ENCODE results near the gene CLTB. TPM values are rescaled to one million over a fixed set of nuclear protein-coding genes. Genes with fewer than 3 reads are reported as not detected.
"Not testable (repeated sequence)": the region's sequence is repeated elsewhere in the genome, so short reads cannot be mapped to it uniquely, and the experiment has no call there.

Gene CLTB
- total RNA-seq = 71.3 TPM

GRCh38 chr5:176415952-176416924, at the start of gene CLTB:
Gene CLTB (minus strand): TSS chr5:176416539. CDS start chr5:176416363, 176 bp downstream.
- FAIRE-seq (no peak), DNase-seq (ENCODE audit: low spot score in 2 of 2) (peak; percentile 97 to 98)

- FAIRE-seq = no peak
- no peak for DNase-seq (ENCODE audit: low spot score in 2 of 2)
Observed at GRCh38 chr5:176463113-176463764, 46.9 kb upstream of the CLTB start.

DNA sequence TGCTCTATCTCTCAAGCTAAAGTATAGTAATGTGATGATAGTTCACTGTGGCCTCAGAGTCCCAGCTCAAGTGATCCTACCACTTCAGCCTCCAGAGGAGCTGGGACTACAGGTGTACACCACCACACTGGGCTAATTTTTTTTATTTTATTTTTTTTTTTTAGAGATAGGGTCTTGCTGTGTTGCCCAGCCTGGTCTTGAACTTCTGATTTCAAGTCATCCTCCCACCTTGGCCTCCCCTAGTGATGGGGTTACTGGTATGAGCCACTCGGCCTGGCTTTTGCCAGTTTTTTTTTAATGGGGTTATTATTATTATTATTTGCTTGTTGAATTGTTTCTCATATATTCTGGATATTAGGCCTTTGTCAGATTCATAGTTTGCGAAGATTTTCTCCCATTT, 45.0 kb upstream of the CLTB start:
- DNase-seq (ENCODE audit: low spot score in 2 of 2) (no peak), FAIRE-seq (no peak)

- DNase-seq (ENCODE audit: low spot score in 2 of 2) = no peak
- FAIRE-seq = no peak
Observed at GRCh38 chr5:176458904-176459561, 42.7 kb upstream of the CLTB start.

- no peak for DNase-seq (ENCODE audit: low spot score in 2 of 2)
- FAIRE-seq = no peak
Observed at GRCh38 chr5:176454724-176455394, 38.5 kb upstream of the CLTB start.

GRCh38 chr5:176450077-176450476, 33.7 kb upstream of the CLTB start:
- FAIRE-seq = no peak
- no peak for DNase-seq (ENCODE audit: low spot score in 2 of 2)

DNA sequence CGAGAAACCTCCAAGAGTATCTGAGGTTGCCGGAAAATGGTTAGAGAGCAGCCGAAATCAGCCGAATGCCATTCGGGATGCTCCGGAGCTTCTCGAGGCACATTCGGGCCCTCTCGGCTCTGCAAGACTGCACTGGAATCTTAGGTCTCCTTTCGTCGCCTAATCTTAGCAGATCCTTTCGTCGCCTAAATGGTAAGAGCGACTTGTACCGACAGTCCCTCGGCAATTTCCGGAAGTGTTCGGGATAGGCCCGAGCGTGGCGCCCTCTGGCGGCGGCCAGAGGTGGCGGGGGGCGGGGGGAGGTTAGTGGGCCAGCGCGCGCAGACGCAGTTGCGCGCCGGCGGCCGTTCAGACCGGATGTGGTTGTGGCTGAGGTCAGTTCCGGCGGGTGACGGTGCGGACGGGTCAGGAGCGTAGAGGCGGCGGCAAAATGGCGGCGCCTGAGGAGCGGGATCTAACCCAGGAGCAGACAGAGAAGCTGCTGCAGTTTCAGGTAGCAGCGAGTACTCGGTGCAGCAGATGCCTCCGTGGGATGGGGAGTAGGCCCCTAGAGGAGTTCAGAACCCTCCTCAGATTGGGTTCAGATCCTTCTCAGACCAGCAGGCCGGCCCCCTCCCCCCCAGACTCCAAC, 31.8 kb upstream of the CLTB start, which contains the start of gene FAF2:
TSS of gene FAF2 (plus strand) at position 408 of the 631 bp plus-strand sequence. CDS start at position 431, 23 bp downstream.
- DNase-seq (ENCODE audit: low spot score in 2 of 2) (peak; percentile 96 to 97), FAIRE-seq (no peak)

DNA sequence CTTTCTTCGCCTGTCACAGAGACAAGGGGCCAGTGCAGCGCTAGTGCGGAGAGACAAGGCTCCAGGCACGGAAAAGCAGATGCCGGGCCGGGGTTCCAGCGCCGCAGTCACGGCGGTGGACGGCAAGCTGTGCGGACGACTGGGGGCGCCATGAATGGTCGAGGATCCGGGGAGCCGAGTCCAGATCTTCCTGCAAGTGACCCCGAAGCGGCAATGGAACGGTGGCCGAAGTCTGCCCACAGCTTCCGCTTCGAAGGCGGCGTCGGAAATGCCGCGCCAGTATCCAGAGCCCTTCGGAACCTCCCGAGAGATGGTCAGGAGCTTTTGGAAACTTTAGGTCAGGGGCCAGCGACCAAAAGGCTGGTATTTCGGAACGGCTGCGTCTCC, 31.2 kb upstream of the CLTB start:
- FAIRE-seq (no peak), DNase-seq (ENCODE audit: low spot score in 2 of 2) (no peak)

- FAIRE-seq (no peak), DNase-seq (ENCODE audit: low spot score in 2 of 2) (peak; percentile 14 to 22)
Observed at GRCh38 chr5:176446884-176447590, 30.7 kb upstream of the CLTB start.

DNA sequence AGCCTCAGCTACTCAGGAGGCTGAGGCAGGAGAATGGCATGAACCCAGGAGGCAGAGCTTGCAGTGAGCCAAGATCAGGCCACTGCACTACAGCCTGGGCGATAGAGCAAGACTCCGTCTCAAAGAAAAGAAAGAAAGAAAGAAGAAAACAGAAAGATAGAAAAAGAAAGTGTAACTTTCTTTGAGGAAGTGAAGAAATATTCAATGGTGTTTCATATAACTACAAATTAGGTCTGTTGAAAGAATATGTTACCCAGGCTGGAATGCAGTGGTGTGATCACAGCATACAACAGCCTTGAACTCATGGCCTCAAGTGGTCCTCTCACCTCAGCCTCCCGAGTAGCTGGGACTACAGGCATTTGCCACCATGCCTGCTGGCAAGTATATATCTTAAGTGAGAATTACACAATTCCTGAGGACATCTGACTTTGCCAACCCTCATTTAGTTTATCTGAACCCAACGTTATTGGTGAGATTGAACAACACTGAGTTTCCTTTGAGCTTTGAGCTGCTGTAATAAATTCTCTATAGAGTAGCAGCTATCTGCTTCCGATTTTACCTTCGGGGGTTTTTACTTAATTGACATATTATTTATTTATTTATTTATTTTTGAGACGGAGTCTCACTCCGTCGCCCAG, 29.8 kb upstream of the CLTB start:
- DNase-seq (ENCODE audit: low spot score in 2 of 2) (no peak), FAIRE-seq (no peak)

DNA sequence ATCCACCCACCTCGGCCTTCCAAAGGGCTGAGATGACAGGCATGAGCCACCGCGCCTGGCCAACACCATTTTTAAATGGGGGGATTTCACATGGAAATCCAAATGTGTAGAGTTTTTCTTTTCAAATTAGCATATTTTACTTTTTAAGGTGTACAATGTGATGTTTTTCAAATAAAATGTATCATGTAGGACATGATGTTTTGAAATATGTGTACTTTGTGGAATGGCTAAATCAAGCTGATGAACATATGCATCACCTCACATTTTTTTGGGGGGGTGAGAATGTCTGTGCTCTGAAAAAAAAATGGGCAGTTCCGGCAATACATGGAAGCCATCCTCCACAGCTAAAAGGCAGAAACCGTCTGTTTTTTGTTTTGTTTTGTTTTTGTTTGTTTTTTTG, 28.4 kb upstream of the CLTB start:
- FAIRE-seq (no peak), DNase-seq (ENCODE audit: low spot score in 2 of 2) (no peak)

- DNase-seq (ENCODE audit: low spot score in 2 of 2); FAIRE-seq: not testable (repeated sequence)
Observed at GRCh38 chr5:176442911-176443310, 26.6 kb upstream of the CLTB start.

DNA sequence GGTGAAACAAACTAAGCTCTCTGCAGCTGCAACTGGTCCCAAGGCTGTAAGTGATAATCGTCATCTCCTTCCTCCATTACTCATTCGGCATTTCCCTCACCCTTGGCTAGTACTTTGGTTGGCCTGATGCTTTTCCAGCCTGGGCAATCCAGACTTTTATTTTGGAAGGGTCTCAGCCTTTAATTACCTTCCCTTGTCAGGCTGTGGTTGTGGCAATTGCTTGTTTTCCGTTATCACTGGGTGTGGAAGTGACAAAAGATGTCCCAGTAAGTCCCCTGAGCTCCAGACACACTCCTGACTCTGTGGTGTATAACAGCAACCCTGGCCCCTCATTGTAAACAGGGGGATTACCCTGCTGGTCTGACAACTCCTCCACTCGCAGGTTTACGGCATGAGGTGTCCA, 25.6 kb upstream of the CLTB start:
- no peak for FAIRE-seq

DNA sequence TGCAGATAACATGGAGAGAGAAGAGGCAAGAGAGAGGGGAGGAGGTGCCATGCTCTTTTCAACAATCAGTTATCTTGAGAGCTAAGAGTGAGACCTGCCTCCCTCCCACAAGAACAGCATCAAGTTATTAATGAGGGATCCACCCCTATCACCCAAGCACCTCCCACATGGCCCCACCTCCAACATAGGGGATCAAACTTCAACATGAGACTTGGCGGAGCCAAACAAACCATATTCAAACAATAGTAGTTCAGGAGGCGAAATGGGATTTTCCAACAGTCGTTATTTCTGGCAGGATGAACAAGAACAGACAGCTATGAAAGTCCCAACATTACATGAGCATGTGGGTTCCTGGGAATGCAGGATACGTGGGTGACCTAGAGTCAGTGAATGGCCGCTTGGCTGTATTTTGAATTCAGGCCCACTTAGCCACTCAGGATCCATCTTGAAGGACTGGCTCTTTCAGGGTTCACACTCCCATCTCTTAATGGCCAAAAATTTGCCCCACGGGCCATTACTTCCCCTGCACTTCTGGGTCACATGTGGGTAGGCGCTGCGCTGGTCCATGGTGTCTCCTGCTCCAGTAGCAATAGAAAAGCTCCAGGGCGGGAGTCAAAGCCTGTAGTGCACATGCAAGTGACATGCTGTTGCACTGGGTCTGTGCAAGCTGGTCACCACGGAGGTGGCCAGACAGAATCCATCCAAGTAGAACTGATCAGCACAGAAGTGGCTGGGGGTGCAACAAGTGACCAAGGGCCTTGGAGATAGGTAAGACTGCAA, 24.8 kb upstream of the CLTB start:
- FAIRE-seq = no peak
- no peak for DNase-seq (ENCODE audit: low spot score in 2 of 2)

More for the DNA sequence above, 25.6 kb upstream of the CLTB start:
- no peak for DNase-seq (ENCODE audit: low spot score in 2 of 2)

GRCh38 chr5:176438959-176439757, 22.8 kb upstream of the CLTB start:
- FAIRE-seq (no peak), DNase-seq (ENCODE audit: low spot score in 2 of 2) (no peak)

GRCh38 chr5:176436656-176437055, 20.3 kb upstream of the CLTB start:
- DNase-seq (ENCODE audit: low spot score in 2 of 2) (no peak), FAIRE-seq (no peak)

GRCh38 chr5:176432707-176433106, 16.4 kb upstream of the CLTB start:
- no peak for DNase-seq (ENCODE audit: low spot score in 2 of 2)
- no peak for FAIRE-seq

Data from frontal cortex (tissue), 4 donors.